Amniotic stem cell (primary cell): Measurements from ENCODE around the gene KCNAB2.

ENCODE experiments used
- DNase-seq: peaks from one replicate; lab custom pipeline; 2025; lab: John Stamatoyannopoulos, UW

The KCNAB2 gene

DNA sequence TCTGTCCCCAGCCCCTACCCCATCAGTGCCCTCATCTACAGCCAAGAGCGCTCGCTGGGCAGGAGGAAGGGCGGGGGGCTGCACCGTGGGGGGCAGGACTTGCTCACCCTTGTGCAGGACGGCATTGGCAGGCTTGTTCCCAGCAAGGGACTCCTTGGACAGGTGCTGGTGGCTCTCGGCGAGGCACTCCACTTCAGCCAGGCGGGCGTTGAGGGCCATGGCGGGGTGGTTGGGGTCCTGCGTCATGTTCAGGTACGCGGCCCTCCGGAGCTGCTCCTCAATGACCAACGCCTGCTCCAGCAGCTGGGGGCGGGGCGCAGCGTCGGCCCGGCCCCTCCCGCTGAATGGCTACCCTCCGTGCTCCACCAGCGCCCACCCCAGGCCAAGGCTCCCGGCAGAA lies 64.0 kb downstream of the KCNAB2 start:
- DNase-seq: no peak

- no peak for DNase-seq
These were observed 64.6 kb downstream of the KCNAB2 start for GRCh38 chr1:6110326-6110725.

GRCh38 chr1:6111571-6111970 lies 65.9 kb downstream of the KCNAB2 start:
- DNase-seq: no peak

- no peak for DNase-seq
These were observed 66.5 kb downstream of the KCNAB2 start for GRCh38 chr1:6111991-6112689.

- no peak for DNase-seq
These were observed 67.0 kb downstream of the KCNAB2 start for GRCh38 chr1:6112690-6113005.

GRCh38 chr1:6113116-6113515 lies 67.4 kb downstream of the KCNAB2 start:
- no peak for DNase-seq

GRCh38 chr1:6113745-6114144 lies 68.1 kb downstream of the KCNAB2 start:
- no peak for DNase-seq

DNA sequence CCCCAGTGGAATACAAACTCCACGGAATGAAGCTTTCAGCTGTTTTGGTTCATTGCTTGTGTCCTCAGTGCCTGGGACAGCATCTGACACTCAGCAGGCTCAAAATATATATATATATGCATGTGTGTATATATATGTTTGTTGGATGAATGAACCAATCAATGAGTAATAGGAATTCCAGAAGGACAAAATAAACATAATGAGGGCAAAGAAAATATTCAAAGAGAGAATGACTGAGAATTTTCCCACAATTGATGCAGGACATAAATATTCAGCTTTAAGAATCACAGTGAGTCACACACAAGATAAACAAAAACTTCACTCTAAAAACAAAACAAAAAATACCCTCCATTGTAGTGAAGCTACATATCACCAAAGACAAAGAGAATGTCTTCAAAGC lies 70.4 kb downstream of the KCNAB2 start:
- no peak for DNase-seq

DNA sequence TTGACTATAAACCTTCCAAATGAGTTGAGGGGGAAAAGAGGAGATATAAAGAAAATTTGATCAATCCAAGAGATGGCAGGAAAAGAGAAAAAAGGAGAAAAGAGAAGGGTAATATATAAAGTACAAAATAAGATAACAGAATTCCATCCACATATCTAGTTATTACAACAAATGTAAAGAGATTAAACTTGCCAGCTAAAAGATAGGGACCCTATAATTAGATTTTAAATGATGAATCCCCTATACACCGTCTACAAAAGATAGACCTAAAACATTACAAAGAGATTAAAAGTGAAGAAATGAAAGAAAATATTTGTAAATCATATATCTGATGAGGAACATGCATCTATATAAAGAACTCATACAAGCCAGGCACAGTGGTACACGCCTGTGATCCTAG lies 71.4 kb downstream of the KCNAB2 start:
- DNase-seq: no peak

DNA sequence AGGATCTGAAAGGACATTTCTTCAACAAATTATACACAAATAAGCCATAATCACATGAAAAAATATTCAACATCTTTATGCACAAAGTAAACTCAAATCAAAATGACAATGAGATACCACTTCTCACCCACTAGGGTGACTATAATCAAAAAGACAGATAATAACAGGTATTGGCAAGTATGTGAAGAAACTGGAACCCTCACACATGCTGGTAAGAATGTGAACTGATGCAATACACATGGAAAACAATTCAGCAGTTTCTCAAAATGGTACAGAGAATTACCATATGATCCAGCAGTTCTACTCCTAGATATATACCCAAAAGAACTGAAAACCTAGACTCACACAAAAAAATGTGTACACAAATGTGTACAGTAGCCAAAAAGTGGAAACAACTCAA lies 71.9 kb downstream of the KCNAB2 start:
- DNase-seq: no peak

GRCh38 chr1:6118415-6118814 lies 72.7 kb downstream of the KCNAB2 start:
- no peak for DNase-seq

GRCh38 chr1:6121021-6121421 lies 75.3 kb downstream of the KCNAB2 start:
- DNase-seq: no peak

- DNase-seq: no peak
These were observed 76.1 kb downstream of the KCNAB2 start for GRCh38 chr1:6121651-6122370.

- no peak for DNase-seq
These were observed 77.4 kb downstream of the KCNAB2 start for GRCh38 chr1:6123083-6123482.

GRCh38 chr1:6123816-6124215 lies 78.1 kb downstream of the KCNAB2 start:
- DNase-seq: no peak

DNA sequence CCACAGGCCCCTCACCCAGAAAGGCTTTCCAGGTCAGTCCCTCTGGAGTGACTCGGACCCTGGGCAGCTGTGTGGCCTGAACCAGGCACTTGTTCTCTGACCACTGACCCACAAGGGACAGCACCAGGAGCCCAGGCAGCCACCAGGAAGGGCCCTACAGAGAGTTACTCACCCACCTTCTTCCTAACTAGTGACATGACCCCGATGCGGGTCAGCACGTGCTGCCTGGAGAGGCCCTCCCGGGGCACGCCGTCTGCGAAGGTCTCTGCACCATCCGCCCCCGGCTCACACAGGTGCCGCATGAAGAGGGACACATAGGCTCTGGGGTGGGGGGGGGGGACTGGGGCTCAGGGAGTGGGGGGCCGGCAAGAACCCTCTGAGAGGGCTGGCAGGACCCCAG lies 78.7 kb downstream of the KCNAB2 start:
- DNase-seq: no peak

DNA sequence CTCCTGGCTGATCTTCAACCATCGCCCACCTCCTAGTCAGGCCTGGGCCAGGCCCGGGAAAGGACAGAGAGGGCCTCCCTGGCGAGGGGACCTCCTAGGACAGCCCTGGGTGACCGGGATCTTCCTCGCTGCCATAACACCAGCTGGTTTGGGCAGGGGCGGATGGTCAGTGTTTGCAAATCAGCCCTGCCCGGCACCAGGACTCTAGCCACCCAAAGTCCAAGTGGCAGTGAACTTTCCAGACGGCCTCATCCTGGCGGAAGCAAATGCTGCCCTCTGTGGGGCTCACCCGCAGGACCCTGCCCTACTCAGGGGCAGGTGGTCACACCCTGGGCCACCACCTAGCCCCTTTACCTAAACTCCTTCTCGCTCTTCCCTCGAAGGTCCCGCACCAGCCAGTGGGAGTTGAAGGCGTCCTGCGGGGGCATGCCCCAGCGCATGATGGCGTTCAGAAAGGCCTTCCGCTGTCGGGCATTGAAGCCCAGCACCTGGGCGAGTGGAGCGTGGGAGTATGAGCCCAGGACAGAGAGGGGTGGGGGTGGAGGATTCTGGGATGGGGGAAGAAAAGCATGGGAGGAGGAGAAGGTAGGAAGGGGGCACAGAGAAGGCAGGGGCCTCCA lies 79.2 kb downstream of the KCNAB2 start:
- DNase-seq: no peak

GRCh38 chr1:6125366-6125765 lies 79.7 kb downstream of the KCNAB2 start:
- DNase-seq: no peak

DNA sequence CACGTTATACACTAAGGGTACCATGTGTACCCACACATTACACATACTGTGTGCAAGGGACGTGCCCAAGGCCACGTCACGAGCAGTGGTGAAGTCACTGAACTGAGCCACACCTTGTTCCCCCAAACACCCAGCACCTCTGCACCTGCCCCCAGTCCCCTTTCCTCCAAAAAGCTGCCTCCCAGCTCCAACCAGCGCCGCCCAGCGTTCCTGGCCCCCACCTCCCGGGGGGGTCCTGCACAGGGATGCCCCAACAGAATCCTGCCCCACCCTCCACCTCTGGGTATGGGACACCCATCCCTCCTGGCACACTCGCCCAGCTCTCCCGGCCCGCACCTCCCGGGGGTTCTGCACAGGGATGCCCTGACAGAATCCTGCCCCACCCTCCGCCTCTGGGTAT lies 80.3 kb downstream of the KCNAB2 start:
- DNase-seq: no peak

DNA sequence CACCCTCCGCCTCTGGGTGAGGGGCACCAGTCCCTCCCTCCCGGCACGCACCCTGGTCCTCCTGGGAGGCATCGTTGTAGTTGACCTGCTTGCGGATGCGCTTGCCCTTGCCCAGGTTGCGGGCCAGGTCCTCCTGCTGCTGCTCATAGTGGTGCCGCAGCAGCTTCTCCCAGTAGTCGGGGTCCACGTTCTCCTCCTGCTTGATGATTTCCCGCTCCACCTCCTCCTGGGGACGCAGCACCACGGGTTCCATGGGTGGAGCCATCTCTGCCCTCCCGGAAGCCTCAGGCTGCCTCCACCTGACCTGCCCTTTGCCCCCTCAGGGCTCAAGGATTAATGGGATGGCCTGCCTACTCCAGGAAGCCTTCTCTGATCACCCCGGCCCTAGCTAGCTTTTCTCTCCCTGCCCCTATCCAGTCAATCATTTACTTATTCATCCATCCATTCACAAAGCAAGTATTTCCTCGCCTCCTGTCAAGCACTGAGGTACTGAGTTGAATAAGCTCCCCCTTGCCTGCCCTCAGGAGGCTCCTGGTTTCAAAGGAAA lies 80.9 kb downstream of the KCNAB2 start:
- DNase-seq: no peak

DNA sequence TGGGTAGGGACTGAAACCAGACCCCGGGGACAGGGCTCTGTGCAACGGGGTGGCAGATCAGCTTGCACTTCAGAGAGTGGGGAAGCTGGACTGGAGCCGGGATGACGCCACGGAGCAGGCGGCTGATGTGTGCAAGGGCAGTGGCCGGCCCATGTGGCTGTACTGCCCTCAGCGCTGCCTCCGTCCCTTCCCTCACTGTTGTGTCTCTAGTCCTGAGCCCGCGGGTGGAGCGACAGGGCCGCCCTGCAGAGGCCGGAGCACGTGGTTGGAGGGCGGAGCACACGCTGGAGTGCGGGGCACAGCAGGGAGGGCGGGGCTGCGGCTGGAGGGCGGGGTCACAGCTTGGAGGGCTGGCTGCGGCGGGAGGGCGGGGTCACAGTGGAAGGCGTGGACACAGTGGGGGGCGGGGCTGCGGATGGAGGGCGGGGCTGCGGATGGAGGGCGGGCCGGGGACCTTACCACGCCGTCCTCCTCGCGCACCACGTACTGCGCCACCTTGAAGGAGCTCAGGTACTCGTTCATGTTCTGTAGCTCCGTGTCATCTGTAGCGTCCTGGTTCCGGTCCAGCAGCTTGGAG lies 82.0 kb downstream of the KCNAB2 start:
- DNase-seq: no peak

DNA sequence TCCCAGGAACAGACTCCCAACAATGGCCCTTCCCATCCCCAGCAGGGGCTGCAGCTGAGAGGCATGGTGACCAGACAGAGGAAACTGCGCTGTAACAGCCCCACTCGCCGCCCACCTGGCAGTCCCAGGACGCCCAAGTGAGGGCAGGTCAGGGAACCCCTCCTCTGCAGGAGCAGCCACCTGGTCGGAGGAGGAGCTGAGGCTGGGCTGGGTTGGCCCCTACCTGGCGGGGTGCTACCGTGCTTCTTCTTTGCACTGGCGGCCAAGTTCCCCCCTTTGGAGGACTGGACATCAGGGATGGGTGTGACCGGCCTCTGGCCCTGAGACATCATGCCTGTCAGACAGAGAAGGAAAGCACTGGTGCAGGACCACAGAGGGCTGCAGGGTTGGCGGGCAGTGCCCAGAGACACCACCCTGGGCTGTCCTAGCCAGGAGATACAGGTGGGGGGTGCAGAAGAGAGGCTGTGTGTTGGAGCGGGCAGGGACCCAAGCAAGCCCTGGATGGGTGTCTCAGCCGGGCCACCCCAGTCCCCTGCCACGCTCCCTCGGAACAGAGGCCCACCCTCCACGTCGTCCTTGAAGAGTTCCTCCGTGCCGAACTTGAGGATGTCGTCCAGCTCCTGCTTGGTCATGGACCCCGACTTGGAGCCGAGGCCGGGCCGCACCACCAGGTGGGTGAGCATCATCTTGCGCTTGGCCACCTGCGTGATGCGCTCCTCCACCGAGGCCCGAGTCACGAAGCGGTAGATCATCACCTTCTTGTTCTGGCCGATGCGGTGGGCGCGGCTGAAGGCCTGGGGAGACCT lies 82.8 kb downstream of the KCNAB2 start:
- no peak for DNase-seq
